ENCODE measurements around the gene VSIG2.

VSIG2 gene, protein sequence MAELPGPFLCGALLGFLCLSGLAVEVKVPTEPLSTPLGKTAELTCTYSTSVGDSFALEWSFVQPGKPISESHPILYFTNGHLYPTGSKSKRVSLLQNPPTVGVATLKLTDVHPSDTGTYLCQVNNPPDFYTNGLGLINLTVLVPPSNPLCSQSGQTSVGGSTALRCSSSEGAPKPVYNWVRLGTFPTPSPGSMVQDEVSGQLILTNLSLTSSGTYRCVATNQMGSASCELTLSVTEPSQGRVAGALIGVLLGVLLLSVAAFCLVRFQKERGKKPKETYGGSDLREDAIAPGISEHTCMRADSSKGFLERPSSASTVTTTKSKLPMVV

DNA sequence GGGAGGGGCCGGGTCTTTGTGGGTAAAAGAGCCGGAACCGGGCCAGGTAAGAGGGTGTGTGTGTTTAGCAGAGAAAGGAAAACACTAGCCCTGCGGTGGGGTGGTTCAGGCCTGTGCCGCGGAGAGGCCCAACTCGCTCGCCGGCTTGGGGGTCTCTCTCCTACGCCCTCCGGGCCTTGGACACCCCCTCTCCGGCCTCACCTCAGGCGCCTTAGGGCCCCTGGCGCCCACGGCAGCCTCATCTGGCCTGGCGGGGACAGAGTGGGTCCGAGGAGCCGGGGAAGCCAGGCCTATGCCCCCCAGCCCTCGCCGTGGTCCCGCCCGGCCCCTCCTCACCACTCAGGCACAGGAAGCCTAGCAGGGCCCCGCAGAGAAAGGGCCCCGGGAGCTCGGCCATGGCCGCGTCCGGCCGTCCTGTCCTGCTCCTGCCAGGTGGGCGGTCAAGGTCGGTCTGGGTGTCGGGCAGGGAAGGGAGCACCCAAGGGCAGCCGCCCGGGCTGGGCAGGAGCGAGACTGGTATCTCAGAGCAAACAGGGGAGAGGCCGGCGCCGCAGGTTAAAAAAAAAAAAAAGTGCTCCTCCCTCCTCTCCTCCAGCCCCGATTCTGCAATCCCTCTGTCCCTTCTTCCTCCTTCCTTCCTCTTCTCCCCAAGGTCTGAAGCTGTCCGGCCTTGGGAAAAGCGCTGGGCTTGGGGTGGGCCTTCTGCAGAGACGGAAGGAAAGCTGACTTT lies at the start of gene VSIG2:
Gene VSIG2, minus strand, starts transcription at position 515 of the 730 bp plus-strand sequence. Its CDS starts 118 bp downstream, at position 397.
- Mint-ChIP-seq H3K27ac (peak within 1 kb of the TSS in 1 of 3 experiments; percentile 69), H3K4me1 (peaks cover 12% of the 10 kb centered on the region), H3K9me3 (no peaks in the 10 kb centered on the region), H3K4me3 (peak within 1 kb of the TSS in 2 of 3 experiments; percentile 43 to 62), H3K27me3 (ENCODE audit: low read depth) (peaks cover 97% of the 10 kb centered on the region), H3K36me3 (ENCODE audit: low read depth) (no peaks in the 10 kb centered on the region)
- TF ChIP-seq, protein P1, sequence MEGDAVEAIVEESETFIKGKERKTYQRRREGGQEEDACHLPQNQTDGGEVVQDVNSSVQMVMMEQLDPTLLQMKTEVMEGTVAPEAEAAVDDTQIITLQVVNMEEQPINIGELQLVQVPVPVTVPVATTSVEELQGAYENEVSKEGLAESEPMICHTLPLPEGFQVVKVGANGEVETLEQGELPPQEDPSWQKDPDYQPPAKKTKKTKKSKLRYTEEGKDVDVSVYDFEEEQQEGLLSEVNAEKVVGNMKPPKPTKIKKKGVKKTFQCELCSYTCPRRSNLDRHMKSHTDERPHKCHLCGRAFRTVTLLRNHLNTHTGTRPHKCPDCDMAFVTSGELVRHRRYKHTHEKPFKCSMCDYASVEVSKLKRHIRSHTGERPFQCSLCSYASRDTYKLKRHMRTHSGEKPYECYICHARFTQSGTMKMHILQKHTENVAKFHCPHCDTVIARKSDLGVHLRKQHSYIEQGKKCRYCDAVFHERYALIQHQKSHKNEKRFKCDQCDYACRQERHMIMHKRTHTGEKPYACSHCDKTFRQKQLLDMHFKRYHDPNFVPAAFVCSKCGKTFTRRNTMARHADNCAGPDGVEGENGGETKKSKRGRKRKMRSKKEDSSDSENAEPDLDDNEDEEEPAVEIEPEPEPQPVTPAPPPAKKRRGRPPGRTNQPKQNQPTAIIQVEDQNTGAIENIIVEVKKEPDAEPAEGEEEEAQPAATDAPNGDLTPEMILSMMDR (IDR thresholded peaks at IDR 0.05; ENCODE audit: unreplicated experiment in 3 of 3) = no peak

DNA sequence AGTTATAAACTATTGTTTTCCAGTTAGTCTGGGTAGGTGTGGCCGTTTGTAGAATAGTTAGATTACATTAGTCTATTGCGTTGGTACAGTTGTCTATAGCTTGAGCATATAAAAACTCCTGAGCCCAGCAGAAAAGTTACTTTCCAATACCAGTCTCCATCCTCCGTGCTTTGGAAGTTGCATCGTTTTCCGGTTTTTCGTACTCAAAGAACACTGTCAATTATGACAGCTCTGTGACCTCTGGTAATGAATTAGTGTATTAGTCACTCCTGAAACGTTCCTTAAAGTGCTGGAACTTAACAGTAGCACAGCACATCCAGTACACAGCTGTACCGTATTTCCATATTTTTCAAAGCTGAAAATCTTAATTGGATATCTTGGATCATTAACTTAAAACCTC lies 49.0 kb upstream of the VSIG2 start:
- H3K4me3 Mint-ChIP-seq = peak overlapping the region; percentile 93 to 97 (median 96)
- H3K9me3 Mint-ChIP-seq = no peaks in the 10 kb centered on the region
- peak overlapping the region; percentile 99 to 100 (median 100) for H3K27ac Mint-ChIP-seq
- TF ChIP-seq, protein P1 (IDR thresholded peaks at IDR 0.05; ENCODE audit: unreplicated experiment in 3 of 3) = no peak
- no peaks in the 10 kb centered on the region for H3K27me3 Mint-ChIP-seq (ENCODE audit: low read depth)
- H3K4me1 Mint-ChIP-seq = peaks cover 32% of the 10 kb centered on the region
- peaks cover 17% of the 10 kb centered on the region for H3K36me3 Mint-ChIP-seq (ENCODE audit: low read depth)

DNA sequence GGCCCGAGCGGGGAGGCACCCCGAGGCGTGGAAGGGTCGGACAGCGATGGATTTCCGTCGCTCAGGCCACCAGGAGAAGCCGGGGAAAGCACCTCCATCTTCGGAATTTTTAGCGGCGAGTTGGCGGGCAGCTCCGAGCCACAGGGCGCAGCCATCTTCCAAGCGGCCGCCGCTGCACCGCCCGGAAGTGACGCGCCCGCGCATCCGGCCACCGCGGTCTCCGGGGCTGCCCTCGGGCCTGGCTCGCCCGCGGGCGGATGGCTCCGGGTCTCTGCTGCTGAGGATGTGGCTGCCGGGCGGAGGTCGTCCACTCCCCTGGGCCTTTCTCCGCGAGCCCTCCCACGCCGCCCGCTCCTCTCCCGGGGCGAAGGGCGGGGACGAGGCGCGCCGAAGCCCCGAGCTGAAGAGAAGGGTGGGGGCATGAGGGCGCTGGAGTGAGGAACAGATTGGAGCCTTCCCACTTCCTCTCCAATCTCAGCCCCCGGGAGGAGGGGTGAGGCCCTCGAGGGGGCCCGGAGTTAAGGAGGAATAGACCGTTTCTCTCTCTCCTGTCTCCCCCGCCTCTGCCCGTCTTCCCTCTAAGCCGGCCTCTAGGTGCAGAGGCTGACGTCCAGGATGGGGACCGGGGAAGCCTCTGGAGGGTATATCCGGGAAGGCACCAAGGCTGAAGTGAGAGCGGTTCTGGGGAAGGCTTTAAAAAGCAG lies 48.3 kb upstream of the VSIG2 start, which contains the start of gene MSANTD2:
Gene MSANTD2, minus strand, starts transcription at position 181 of the 704 bp plus-strand sequence. Its CDS starts 26 bp downstream, at position 155.
- Mint-ChIP-seq H3K4me1 (peaks cover 32% of the 10 kb centered on the region), H3K27me3 (ENCODE audit: low read depth) (no peaks in the 10 kb centered on the region), H3K4me3 (peak within 1 kb of the TSS; percentile 93 to 97 (median 96)), H3K27ac (peak within 1 kb of the TSS; percentile 99 to 100 (median 100)), H3K9me3 (no peaks in the 10 kb centered on the region), H3K36me3 (ENCODE audit: low read depth) (peaks cover 11% of the 10 kb centered on the region)
- TF ChIP-seq, protein P1 (IDR thresholded peaks at IDR 0.05; ENCODE audit: unreplicated experiment in 3 of 3) = no peak

DNA sequence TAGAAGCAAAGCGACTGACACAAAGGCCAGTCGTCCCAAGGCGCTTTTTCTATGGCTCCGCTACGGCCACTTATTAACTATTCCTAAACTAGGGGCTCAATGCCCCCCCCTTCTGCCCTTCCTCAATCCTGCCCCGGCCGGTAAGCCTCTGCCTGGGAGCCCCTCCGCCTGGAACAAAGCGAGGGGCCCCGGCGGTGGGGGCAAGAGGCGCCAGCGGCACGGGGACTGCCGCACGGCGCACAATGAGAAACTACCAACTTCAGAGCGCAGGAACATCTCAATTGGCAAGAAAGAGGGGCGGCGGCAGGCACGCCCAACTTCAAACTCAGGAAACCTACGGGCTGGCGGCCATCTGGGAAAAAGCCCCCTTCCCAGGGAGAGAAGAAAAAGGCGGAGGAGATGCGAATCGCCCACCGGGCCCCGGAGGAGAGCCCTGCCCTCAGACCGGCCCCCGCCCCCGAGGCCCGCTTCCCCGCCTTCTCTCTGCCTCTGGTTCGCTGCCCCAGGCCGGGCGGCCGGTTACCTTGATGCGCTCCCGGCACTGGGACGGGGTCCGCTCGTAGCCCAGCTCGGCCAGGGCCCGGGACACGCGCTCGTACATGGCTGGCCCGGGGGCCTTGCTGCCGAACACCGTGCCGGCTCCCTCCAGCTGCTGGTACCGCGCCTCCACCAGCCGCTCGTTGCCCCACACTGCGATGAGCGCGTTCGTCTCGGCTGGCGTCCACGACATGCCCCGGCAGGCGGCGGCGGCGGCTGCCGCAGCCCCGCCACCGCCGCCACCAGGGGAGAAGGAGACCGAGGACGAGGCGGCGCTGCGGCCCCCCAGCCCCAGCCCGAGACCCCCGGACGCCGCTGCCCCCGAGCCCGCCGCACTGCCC lies 47.5 kb upstream of the VSIG2 start:
- Mint-ChIP-seq H3K4me3 (peak overlapping the region; percentile 88 to 97 (median 93)), H3K36me3 (ENCODE audit: low read depth) (peaks cover 4% of the 10 kb centered on the region), H3K27me3 (ENCODE audit: low read depth) (no peaks in the 10 kb centered on the region), H3K4me1 (peaks cover 32% of the 10 kb centered on the region), H3K27ac (peak overlapping the region; percentile 97 to 100 (median 98)), H3K9me3 (no peaks in the 10 kb centered on the region)
- TF ChIP-seq, protein P1 (IDR thresholded peaks at IDR 0.05; ENCODE audit: unreplicated experiment in 3 of 3) = peak in 1 of 3 experiments; percentile 8

DNA sequence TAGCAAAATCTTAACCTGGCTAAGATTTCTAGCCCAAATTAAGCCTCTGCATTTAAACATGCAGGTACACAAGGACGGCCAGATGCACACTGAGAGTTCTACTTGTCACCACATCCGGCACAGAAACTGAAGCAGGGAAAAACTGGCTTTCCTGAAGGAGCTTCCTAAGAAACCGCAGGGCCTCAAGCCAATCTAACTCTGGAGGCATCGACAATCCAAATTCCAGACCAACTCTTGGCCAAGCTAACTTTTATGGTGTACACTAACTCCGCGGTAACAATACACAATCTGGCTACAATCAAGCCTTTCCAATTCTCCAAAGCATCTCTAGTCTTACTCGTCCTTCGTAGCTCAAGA lies 46.9 kb upstream of the VSIG2 start:
- Mint-ChIP-seq H3K9me3 (no peaks in the 10 kb centered on the region), H3K36me3 (ENCODE audit: low read depth) (no peaks in the 10 kb centered on the region), H3K27me3 (ENCODE audit: low read depth) (no peaks in the 10 kb centered on the region), H3K4me3 (peak overlapping the region; percentile 88 to 93 (median 88)), H3K4me1 (peaks cover 36% of the 10 kb centered on the region), H3K27ac (peak overlapping the region; percentile 97 to 98 (median 97))
- TF ChIP-seq, protein P1 (IDR thresholded peaks at IDR 0.05; ENCODE audit: unreplicated experiment in 3 of 3) = no peak

Measured in nephron (organoid).